Measurements from ENCODE around the gene NDFIP1.
"Not testable (repeated sequence)": the region's sequence is repeated elsewhere in the genome, so short reads cannot be mapped to it uniquely, and the experiment has no call there.

Gene NDFIP1

GRCh38 chr5:142153674-142154448, 45.3 kb downstream of the NDFIP1 start:
- CTCF ChIA-PET, result interaction anchor here (1.0 to 5.3 kb wide), 4 partner anchors 9 to 545 kb away, joined by 3 to 29 read pairs (median 3); no protein-coding TSS in a partner anchor
- no peak for DNase-seq (ENCODE audit: extremely low spot score)
- TF ChIP-seq CTCF (IDR thresholded peaks at IDR 0.05; ENCODE audit: control extremely low read depth, extremely low read depth, low read depth, missing control alignments), result no peak
- POLR2A ChIA-PET, result no interaction called here

GRCh38 chr5:142154449-142154841, 45.9 kb downstream of the NDFIP1 start:
- DNase-seq (ENCODE audit: extremely low spot score); POLR2A ChIA-PET: not testable (repeated sequence)
- CTCF ChIA-PET, result interaction anchor here (1.0 to 5.3 kb wide), 4 partner anchors 9 to 734 kb away, joined by 3 to 29 read pairs (median 3); no protein-coding TSS in a partner anchor

GRCh38 chr5:142156839-142157463, 48.4 kb downstream of the NDFIP1 start:
- ChIA-PET POLR2A (no interaction called here), CTCF (no interaction called here)
- DNase-seq (ENCODE audit: extremely low spot score), result no peak
- TF ChIP-seq CTCF (IDR thresholded peaks at IDR 0.05; ENCODE audit: control extremely low read depth, extremely low read depth, low read depth, missing control alignments), result no peak

- TF ChIP-seq CTCF (IDR thresholded peaks at IDR 0.05; ENCODE audit: control extremely low read depth, extremely low read depth, low read depth, missing control alignments), result no peak
- ChIA-PET POLR2A (no interaction called here), CTCF (no interaction called here)
- no peak for DNase-seq (ENCODE audit: extremely low spot score)
Observed at GRCh38 chr5:142159354-142159753, 50.8 kb downstream of the NDFIP1 start.

GRCh38 chr5:142164315-142164714, 55.7 kb downstream of the NDFIP1 start:
- DNase-seq (ENCODE audit: extremely low spot score), result no peak
- POLR2A ChIA-PET, result no interaction called here
- TF ChIP-seq CTCF (IDR thresholded peaks at IDR 0.05; ENCODE audit: control extremely low read depth, extremely low read depth, low read depth, missing control alignments), result no peak
- CTCF ChIA-PET, result no interaction called here

GRCh38 chr5:142166754-142167153, 58.2 kb downstream of the NDFIP1 start:
- POLR2A ChIA-PET, result no interaction called here
- no peak for TF ChIP-seq CTCF (IDR thresholded peaks at IDR 0.05; ENCODE audit: control extremely low read depth, extremely low read depth, low read depth, missing control alignments)
- CTCF ChIA-PET, result no interaction called here
- no peak for DNase-seq (ENCODE audit: extremely low spot score)

- no peak for TF ChIP-seq CTCF (IDR thresholded peaks at IDR 0.05; ENCODE audit: control extremely low read depth, extremely low read depth, low read depth, missing control alignments)
- CTCF ChIA-PET, result no interaction called here
- POLR2A ChIA-PET, result no interaction called here
- DNase-seq (ENCODE audit: extremely low spot score), result no peak
Observed at GRCh38 chr5:142167458-142167857, 58.9 kb downstream of the NDFIP1 start.

All from GM10248 (cell line).